CD14-positive monocyte (primary cell): ENCODE measurements around the gene LSP1. TPM values are rescaled to one million over a fixed set of nuclear protein-coding genes. Genes with fewer than 3 reads are reported as not detected.

Experiments used
- DNase-seq, 3 donors: peaks; one replicate each; pipeline ENCODE4 v3.0.0-alpha.2; 2011 to 2022
- H2AFZ ChIP-seq: 2 replicates; pipeline ENCODE4 v1.6.0; 2012; ENCODE audit warnings: mild to moderate bottlenecking, low read depth, low read length, inconsistent platforms; ENCODE audit not compliant: insufficient read depth, poor library complexity, severe bottlenecking
- H3K27ac ChIP-seq, 2 donors: 1 replicate in 1 of 2; 2 replicates in 1 of 2; pipeline ENCODE4 v1.5.1; 2012 to 2013; ENCODE audit warnings: low read length in 2 of 2, control low read depth in 1 of 2, inconsistent platforms in 1 of 2, low read depth in 1 of 2, mild to moderate bottlenecking in 1 of 2
- H3K27me3 ChIP-seq, 2 donors: one replicate each; pipeline versions ENCODE4 v1.6.0 to v1.6.1; 2011 to 2013; ENCODE audit warnings: low read length in 2 of 2; ENCODE audit not compliant: control insufficient read depth in 2 of 2, insufficient read depth in 2 of 2
- H3K36me3 ChIP-seq, 2 donors: replicated peaks in 1 of 2; 1 replicate in 1 of 2; 2 replicates in 1 of 2; pipeline versions ENCODE4 v1.5.1 to v1.6.1; 2012 to 2013; ENCODE audit warnings: low read length in 2 of 2, control low read depth in 1 of 2, inconsistent platforms in 1 of 2, mild to moderate bottlenecking in 1 of 2; ENCODE audit not compliant: insufficient read depth in 2 of 2, control insufficient read depth in 1 of 2
- H3K4me1 ChIP-seq, 2 donors: 1 replicate in 1 of 2; 2 replicates in 1 of 2; pipeline versions ENCODE4 v1.5.1 to v1.6.1; 2012 to 2013; ENCODE audit warnings: low read length in 2 of 2, control low read depth in 1 of 2, inconsistent platforms in 1 of 2, mild to moderate bottlenecking in 1 of 2, moderate library complexity in 1 of 2; ENCODE audit not compliant: insufficient read depth in 2 of 2, control insufficient read depth in 1 of 2
- H3K4me2 ChIP-seq: replicated peaks from 2 replicates; pipeline ENCODE3; 2012; ENCODE audit warnings: low read length, moderate library complexity, mild to moderate bottlenecking; ENCODE audit not compliant: poor library complexity, severe bottlenecking; ENCODE audit errors: extremely low read depth
- H3K4me3 ChIP-seq, 3 experiments: fragments of 200-600 bp in 1 of 3; sonication (generic) in 1 of 3; replicated peaks in 1 of 3; 1 replicate in 2 of 3; 2 replicates in 1 of 3; pipeline ENCODE4 v1.5.1; 2011 to 2013; ENCODE audit warnings: low read length in 3 of 3, mild to moderate bottlenecking in 3 of 3, control low read depth in 2 of 3, low read depth in 2 of 3, inconsistent platforms in 1 of 3, moderate library complexity in 1 of 3
- H3K79me2 ChIP-seq: 2 replicates; pipeline ENCODE4 v1.6.0; 2012; ENCODE audit warnings: mild to moderate bottlenecking, control low read depth, inconsistent platforms, low read length, moderate library complexity; ENCODE audit not compliant: insufficient read depth
- H3K9ac ChIP-seq: 2 replicates; pipeline ENCODE4 v1.6.0; 2017; ENCODE audit warnings: low read length, mild to moderate bottlenecking; ENCODE audit not compliant: insufficient read depth, poor library complexity, severe bottlenecking
- H3K9me3 ChIP-seq, 2 donors: replicated peaks in 1 of 2; 1 replicate in 1 of 2; 2 replicates in 1 of 2; pipeline versions ENCODE4 v1.5.1 to v1.6.1; 2012 to 2013; ENCODE audit warnings: low read length in 2 of 2, control low read depth in 1 of 2; ENCODE audit not compliant: control insufficient read depth in 1 of 2, insufficient read depth in 1 of 2
- H4K20me1 ChIP-seq: 2 replicates; pipeline ENCODE4 v1.6.0; 2012; ENCODE audit warnings: mild to moderate bottlenecking, low read length, control low read depth, moderate library complexity; ENCODE audit not compliant: insufficient read depth
- H3K27ac Mint-ChIP-seq, 7 donors: one replicate each; pipeline ENCODE4 v1.8.0; 2020; ENCODE audit warnings: mild to moderate bottlenecking in 7 of 7, mixed read lengths in 7 of 7, moderate library complexity in 6 of 7, inconsistent platforms in 2 of 7
- H3K27me3 Mint-ChIP-seq, 3 donors: one replicate each; pipeline ENCODE4 v1.8.0; 2021 to 2022; ENCODE audit warnings: low read depth in 3 of 3, mild to moderate bottlenecking in 3 of 3, mixed read lengths in 3 of 3, moderate library complexity in 3 of 3, inconsistent platforms in 1 of 3
- H3K36me3 Mint-ChIP-seq, 2 donors: one replicate each; pipeline ENCODE4 v1.8.0; 2020; ENCODE audit warnings: mixed read lengths in 2 of 2, inconsistent platforms in 1 of 2, mild to moderate bottlenecking in 1 of 2
- H3K4me1 Mint-ChIP-seq: one replicate; pipeline ENCODE4 v1.8.0; 2020; ENCODE audit warnings: mild to moderate bottlenecking, mixed read lengths
- H3K4me3 Mint-ChIP-seq, 2 donors: one replicate each; pipeline ENCODE4 v1.8.0; 2020; ENCODE audit warnings: mild to moderate bottlenecking in 2 of 2, mixed read lengths in 2 of 2, moderate library complexity in 1 of 2
- H3K9me3 Mint-ChIP-seq, 7 donors: one replicate each; pipeline ENCODE4 v1.8.0; 2020 to 2022; ENCODE audit warnings: mixed read lengths in 7 of 7, mild to moderate bottlenecking in 6 of 7, moderate library complexity in 6 of 7, inconsistent platforms in 2 of 7
- WGBS: methylation state at CpG from one replicate; pipeline ENCODE4 v1.1.5; 2013; ENCODE audit warnings: missing lambda C conversion rate; ENCODE audit not compliant: insufficient coverage; 5-methylcytosine and 5-hydroxymethylcytosine counted together
- intact Hi-C, 2 donors: fragments of 100-400 bp; cut with micrococcal nuclease; formaldehyde crosslinking; loops; one replicate each; pipeline versions ENCODE4 v1.15.0 to v1.15.1; 2023
- polyA plus RNA-seq, 3 donors: library from polyadenylated mRNA; depleted of rRNA in 1 of 3; unstranded in 2 of 3; stranded (reverse) in 1 of 3; fragments of 300-500 nt in 2 of 3; fragments of >200 nt in 1 of 3; fragmentation: Illumina TruSeq in 2 of 3; gene quantifications; 1 replicate in 2 of 3; 2 replicates in 1 of 3; pipeline ENCODE4 v1.2.3, GENCODE V29; 2012 to 2021
- TF ChIP-seq, protein P1 (sequence below): fragments of 200-600 bp; IDR thresholded peaks from one replicate; pipeline ENCODE4 v1.8.0; 2022; ENCODE audit warnings: antibody characterized with exemption, mild to moderate bottlenecking

The LSP1 gene
- polyA plus RNA-seq, 3 donors = 387 to 646 (median 542) TPM

DNA sequence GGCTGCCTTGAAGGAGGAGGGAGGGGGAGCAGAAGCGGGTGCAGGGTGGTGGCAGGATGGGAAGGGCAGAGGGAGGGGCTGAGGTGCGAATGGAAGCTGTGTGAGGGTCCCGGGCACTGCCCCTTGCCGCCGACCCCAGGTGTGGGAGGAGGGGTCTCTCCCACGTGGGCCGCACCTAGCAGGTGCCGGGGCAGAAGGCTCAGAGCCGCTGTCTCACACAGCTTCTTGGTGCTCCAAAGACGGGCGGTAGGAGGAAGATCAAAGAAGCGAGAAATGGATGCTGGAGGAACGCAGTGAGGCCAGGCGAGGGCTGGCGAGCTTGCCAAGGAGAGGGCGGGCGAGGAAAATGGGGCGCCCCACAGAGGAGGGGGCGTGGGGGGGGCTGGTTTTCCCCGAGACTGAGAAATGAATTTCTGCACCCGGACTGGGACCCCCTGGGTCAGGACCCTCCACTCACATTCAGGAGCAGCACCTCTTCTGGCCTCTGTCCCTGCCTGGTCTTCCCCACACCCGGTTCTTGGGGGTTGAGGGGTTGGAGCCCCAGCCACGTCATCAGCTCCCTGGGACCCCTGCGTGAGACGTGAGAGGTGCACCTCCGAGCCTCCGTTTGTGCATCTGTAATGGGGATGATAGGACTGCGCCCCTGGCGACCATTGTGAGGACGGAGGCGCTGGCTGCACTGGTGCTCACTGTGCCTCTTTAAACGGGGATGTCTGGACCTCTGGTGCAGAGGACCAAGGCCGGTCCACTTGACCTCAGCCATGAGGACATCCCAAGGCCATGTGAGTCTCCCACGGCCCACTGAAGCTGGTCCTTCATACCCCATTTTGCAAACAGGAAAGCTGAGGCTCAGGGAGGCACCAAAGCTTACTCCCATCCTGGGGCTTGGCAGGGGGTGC is 16.8 kb downstream of the LSP1 start:
- H3K27ac ChIP-seq = no peak overlapping the region
- intact Hi-C loops = no loop called here

DNA sequence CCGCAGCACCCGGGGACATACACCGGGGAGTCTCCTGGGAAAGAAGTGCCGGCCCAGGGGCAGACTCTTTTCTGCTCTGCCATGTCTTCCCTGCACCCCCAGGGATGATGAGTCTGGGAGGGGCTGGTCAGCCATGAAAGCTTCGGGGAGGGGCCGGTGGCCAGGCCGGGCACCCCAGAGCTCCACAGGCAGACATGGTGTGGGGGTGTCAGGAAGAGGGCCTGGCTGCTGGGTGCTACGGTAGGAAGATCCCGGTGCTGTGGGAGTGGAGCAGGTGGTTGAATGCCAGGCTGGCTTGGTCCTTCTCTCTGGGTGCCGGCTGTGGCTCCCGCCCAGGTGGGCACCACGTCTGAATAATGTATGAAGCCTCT is 17.4 kb downstream of the LSP1 start:
- Histone ChIP-seq H3K27ac (no peak overlapping the region), H3K36me3 (peaks cover 36 to 60% of the 10 kb centered on the region in 2 donors), H3K4me2 (no peak overlapping the region), H3K4me3 (no peak overlapping the region), H4K20me1 (peaks cover 98% of the 10 kb centered on the region), H2AFZ (no peak overlapping the region), H3K27me3 (no peaks in the 10 kb centered on the region), H3K9me3 (no peaks in the 10 kb centered on the region), H3K4me1 (peaks cover 0 to 37% of the 10 kb centered on the region in 2 donors), H3K79me2 (peaks cover 90% of the 10 kb centered on the region), H3K9ac (no peak overlapping the region)
- no peak for DNase-seq
- peak overlapping the region in 1 of 7 donors; percentile 79 for H3K27ac Mint-ChIP-seq
- H3K27me3 Mint-ChIP-seq = peaks cover 1 to 9% (median 4%) of the 10 kb centered on the region in 3 donors
- H3K4me1 Mint-ChIP-seq = peaks cover 46% of the 10 kb centered on the region
- peaks cover 0 to 2% (median 0%) of the 10 kb centered on the region in 7 donors for H3K9me3 Mint-ChIP-seq
- WGBS = 96% methylated on average over 6 of the region's 12 CpGs
- H3K36me3 Mint-ChIP-seq = peaks cover 55 to 69% of the 10 kb centered on the region in 2 donors
- intact Hi-C loops = no loop called here
- TF ChIP-seq, protein P1, sequence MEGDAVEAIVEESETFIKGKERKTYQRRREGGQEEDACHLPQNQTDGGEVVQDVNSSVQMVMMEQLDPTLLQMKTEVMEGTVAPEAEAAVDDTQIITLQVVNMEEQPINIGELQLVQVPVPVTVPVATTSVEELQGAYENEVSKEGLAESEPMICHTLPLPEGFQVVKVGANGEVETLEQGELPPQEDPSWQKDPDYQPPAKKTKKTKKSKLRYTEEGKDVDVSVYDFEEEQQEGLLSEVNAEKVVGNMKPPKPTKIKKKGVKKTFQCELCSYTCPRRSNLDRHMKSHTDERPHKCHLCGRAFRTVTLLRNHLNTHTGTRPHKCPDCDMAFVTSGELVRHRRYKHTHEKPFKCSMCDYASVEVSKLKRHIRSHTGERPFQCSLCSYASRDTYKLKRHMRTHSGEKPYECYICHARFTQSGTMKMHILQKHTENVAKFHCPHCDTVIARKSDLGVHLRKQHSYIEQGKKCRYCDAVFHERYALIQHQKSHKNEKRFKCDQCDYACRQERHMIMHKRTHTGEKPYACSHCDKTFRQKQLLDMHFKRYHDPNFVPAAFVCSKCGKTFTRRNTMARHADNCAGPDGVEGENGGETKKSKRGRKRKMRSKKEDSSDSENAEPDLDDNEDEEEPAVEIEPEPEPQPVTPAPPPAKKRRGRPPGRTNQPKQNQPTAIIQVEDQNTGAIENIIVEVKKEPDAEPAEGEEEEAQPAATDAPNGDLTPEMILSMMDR = no peak
- H3K4me3 Mint-ChIP-seq = no peak overlapping the region

More for the DNA sequence above, 16.8 kb downstream of the LSP1 start:
- H2AFZ ChIP-seq = no peak overlapping the region
- no peak for DNase-seq
- Mint-ChIP-seq H3K27ac (peak overlapping the region in 1 of 7 donors; percentile 19), H3K27me3 (peaks cover 1 to 11% (median 4%) of the 10 kb centered on the region in 3 donors), H3K9me3 (peaks cover 0 to 2% (median 0%) of the 10 kb centered on the region in 7 donors), H3K4me1 (peaks cover 42% of the 10 kb centered on the region), H3K36me3 (peaks cover 53 to 72% of the 10 kb centered on the region in 2 donors), H3K4me3 (no peak overlapping the region)
- H3K9ac ChIP-seq = no peak overlapping the region
- H3K9me3 ChIP-seq = no peaks in the 10 kb centered on the region
- peaks cover 98% of the 10 kb centered on the region for H4K20me1 ChIP-seq
- WGBS = 94% methylated on average over 27 of the region's 34 CpGs
- H3K4me2 ChIP-seq = no peak overlapping the region
- peaks cover 90% of the 10 kb centered on the region for H3K79me2 ChIP-seq
- H3K36me3 ChIP-seq = peaks cover 42 to 62% of the 10 kb centered on the region in 2 donors
- H3K4me1 ChIP-seq = peaks cover 5 to 37% of the 10 kb centered on the region in 2 donors
- H3K27me3 ChIP-seq = no peaks in the 10 kb centered on the region
- TF ChIP-seq, protein P1 = no peak
- H3K4me3 ChIP-seq = no peak overlapping the region
